Spinal cord (tissue), 10 donors: ENCODE results near the gene CXorf49B. TPM values are rescaled to one million over a fixed set of nuclear protein-coding genes. Genes with fewer than 3 reads are reported as not detected.
"Not testable (repeated sequence)": the region's sequence is repeated elsewhere in the genome, so short reads cannot be mapped to it uniquely, and the experiment has no call there.

Experiments
- DNase-seq, 6 donors: peaks; one replicate each; pipeline versions ENCODE4 v3.0.0 to v3.0.0-alpha.2; 2013 to 2015; ENCODE audit warnings: low spot score in 6 of 6, low read depth in 4 of 6
- H3K27ac ChIP-seq: one replicate; pipeline ENCODE4 v1.5.1; 2013; ENCODE audit warnings: low read depth, low read length, control low read depth
- H3K27me3 ChIP-seq: one replicate; pipeline ENCODE4 v1.6.1; 2013; ENCODE audit warnings: low read length; ENCODE audit not compliant: control insufficient read depth, insufficient read depth
- H3K36me3 ChIP-seq: one replicate; pipeline ENCODE4 v1.6.1; 2013; ENCODE audit warnings: low read length; ENCODE audit not compliant: control insufficient read depth, insufficient read depth
- H3K4me1 ChIP-seq: one replicate; pipeline ENCODE4 v1.6.1; 2013; ENCODE audit warnings: low read length; ENCODE audit not compliant: control insufficient read depth, insufficient read depth
- H3K4me3 ChIP-seq: one replicate; pipeline ENCODE4 v1.5.1; 2013; ENCODE audit warnings: low read depth, low read length, control low read depth
- H3K9me3 ChIP-seq: one replicate; pipeline ENCODE4 v1.6.1; 2013; ENCODE audit warnings: low read length; ENCODE audit not compliant: control insufficient read depth, insufficient read depth
- WGBS: methylation state at CpG from one replicate; pipeline ENCODE4 v1.1.5; 2013; ENCODE audit warnings: missing lambda C conversion rate; ENCODE audit not compliant: insufficient coverage; 5-methylcytosine and 5-hydroxymethylcytosine counted together
- polyA plus RNA-seq, 2 donors: library from polyadenylated mRNA; unstranded; fragments of 120-200 nt; gene quantifications; one replicate each; pipeline ENCODE4 v1.2.1, GENCODE V29; 2013; ENCODE audit not compliant: insufficient read length in 2 of 2
- total RNA-seq, 2 donors: library from RNA; depleted of rRNA in 1 of 2; stranded (reverse); fragments of 120-200 nt in 1 of 2; fragments of >200 nt in 1 of 2; gene quantifications; one replicate each; pipeline versions ENCODE4 v1.2.3 to v1.2.4, GENCODE V29; 2013 to 2014
- donor health status: healthy.

Gene CXorf49B
- total and polyA plus RNA-seq, 4 donors, result 0.88 TPM; not detected in 3

DNA sequence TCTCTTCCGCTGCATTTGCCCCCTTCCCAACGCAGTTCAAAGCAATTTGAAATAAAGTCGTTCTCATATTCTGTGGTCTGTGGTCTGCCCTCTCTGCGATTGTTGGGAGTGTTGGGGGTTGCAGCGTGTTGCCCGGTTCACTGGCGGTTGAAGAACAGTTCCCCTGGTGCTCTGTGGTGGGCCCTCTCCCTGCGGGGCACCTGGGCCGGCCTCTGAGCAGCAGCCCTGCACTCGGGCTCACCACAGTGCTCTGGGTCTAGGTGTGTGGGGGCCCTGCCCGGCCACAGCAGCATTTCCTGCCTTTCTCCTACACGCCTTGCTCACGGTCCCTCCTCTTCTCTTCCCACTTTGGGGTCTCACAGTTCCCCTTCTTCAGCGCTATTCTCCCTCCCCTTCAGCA is 4.0 kb downstream of the CXorf49B start:
- not testable (repeated sequence) for H3K36me3 ChIP-seq, H3K27me3 ChIP-seq, H3K27ac ChIP-seq, DNase-seq, H3K4me3 ChIP-seq, H3K4me1 ChIP-seq, H3K9me3 ChIP-seq
- WGBS, result no CpG with 5 or more reads among the region's 14 CpGs

DNA sequence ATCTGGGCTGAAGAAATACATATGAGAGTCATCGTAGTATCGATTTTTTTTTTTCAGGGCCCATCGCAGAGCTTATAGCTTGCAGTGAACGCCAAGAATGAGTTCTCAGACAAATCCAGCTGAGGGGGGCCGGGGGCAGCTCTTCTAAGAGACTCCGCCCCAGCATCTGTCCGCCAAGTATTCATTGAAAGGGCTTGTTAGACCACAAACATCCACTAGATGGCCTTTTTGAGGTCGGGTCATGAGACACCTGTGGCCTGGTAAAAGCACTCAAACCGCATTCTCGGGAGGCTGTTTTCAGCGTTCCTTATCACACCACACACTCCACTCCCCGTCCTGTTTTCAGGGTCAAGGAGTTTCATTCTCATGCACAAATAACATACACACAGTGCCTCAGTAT is 15.2 kb downstream of the CXorf49B start:
- not testable (repeated sequence) for H3K27me3 ChIP-seq, H3K36me3 ChIP-seq, H3K9me3 ChIP-seq, H3K4me3 ChIP-seq, H3K27ac ChIP-seq, DNase-seq, H3K4me1 ChIP-seq
- WGBS, result no CpG with 5 or more reads among the region's 12 CpGs

DNA sequence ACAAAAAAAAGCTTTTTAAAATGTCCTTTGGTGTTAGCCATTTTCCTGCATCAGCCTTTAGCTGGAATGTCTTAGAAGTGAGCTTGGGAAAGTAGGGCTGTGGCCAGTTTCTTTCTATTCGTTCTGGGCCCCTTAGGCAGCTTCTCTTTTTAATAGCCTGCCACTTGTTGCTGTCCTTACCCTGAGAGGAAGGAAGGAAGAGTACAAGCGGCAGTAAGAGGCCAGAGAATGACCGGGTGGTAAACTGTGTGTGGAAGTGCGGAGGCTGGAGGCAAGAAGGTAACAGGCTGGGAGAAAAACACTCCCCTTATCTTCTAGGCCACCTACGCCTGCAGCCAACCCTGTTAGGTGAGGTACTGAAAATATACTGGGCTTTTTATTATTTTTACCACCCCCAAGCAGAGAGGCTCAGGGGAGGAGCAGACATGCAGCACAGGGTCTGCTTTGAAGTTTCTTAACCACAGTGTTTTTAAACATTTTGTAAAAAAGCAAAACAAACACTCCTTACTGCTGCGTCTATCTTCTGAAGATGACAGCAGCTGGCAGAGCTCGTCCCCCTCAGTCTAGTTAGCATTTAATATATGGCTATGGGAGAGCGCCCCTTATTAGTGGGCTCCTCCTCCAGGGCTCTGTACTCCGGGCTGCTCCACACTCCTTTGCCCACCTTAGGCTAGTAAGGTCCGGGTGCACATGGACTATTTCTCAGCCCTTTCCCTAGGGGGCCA is 19.2 kb downstream of the CXorf49B start:
- not testable (repeated sequence) for H3K27me3 ChIP-seq, H3K9me3 ChIP-seq, H3K4me3 ChIP-seq, DNase-seq, H3K27ac ChIP-seq, H3K4me1 ChIP-seq, H3K36me3 ChIP-seq
- no CpG with 5 or more reads among the region's 10 CpGs for WGBS

DNA sequence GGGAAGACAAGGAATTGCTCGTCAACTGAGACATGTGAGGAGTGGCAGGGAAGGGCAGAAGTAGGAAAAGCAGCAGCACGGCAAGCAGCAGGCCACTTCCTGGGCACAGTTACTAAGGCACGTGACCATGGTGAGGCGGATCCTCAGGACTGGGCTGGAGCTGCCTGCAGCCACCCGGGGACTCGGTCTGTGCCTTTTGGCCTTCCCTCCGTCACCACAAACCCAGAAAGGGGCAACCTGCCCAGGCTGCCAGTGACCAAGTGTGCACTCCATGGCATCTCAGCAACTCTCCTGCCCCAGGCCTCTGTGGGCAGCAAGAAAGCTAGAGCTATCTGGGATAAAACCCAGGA is 19.8 kb downstream of the CXorf49B start:
- H3K27ac ChIP-seq, H3K9me3 ChIP-seq, H3K27me3 ChIP-seq, H3K4me1 ChIP-seq, DNase-seq, H3K4me3 ChIP-seq, H3K36me3 ChIP-seq: not testable (repeated sequence)
- no CpG with 5 or more reads among the region's 7 CpGs for WGBS

DNA sequence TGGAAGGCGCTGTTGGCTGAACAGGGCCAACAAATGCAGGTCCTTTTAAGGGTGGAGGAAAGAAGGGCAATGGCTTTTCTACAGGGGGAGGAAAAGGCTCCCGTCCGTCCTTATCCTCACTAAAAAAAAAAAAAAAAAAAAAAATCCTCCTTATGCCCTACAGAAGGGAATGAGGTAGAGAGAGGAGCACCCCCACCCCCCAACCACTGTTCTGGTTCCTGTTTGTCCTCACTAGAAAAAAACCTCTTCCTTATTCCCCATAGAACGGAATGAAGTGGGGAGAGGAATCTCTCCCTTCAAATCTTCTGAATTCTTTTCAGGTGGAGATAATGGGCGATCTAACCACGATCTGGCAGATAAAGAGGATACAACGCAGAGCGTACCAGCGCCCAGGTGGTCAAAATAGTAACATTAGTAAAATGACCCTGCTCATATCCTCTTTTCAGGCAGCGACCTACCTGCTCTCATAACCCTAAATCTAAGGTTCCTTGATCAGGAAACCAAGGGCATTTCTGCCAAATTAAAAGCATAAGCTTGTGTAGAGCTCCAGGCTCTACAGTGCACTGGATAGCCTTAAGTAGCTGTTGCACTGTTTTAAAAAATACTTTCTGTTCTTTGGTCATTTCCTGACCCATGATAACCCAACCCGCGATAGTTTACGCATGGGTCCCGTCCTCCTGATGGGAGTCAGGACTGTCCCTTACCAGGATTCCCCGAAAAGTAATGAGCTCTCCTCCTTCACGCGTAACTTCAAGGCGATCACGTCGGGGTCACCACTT is 20.6 kb downstream of the CXorf49B start:
- not testable (repeated sequence) for H3K9me3 ChIP-seq, H3K27ac ChIP-seq, H3K4me3 ChIP-seq, H3K4me1 ChIP-seq, H3K27me3 ChIP-seq, DNase-seq, H3K36me3 ChIP-seq
- no CpG with 5 or more reads among the region's 20 CpGs for WGBS

DNA sequence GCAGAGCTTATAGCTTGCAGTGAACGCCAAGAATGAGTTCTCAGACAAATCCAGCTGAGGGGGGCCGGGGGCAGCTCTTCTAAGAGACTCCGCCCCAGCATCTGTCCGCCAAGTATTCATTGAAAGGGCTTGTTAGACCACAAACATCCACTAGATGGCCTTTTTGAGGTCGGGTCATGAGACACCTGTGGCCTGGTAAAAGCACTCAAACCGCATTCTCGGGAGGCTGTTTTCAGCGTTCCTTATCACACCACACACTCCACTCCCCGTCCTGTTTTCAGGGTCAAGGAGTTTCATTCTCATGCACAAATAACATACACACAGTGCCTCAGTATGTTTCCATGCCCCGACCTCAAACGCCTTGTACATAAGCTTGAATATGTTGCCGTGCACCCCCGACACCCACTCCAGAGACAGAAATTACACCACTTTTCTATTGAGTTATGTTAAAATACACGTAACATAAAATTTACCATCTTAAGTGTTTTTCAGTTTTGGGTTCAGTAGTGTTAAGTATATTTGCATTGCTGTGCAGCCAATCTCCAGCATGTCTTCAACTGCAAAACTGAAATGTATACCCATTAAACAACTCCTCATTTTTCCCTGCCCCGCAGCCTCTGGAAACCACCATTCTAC is 21.3 kb downstream of the CXorf49B start:
- H3K27ac ChIP-seq, H3K4me1 ChIP-seq, H3K27me3 ChIP-seq, H3K36me3 ChIP-seq, DNase-seq, H3K9me3 ChIP-seq, H3K4me3 ChIP-seq: not testable (repeated sequence)
- WGBS, result no CpG with 5 or more reads among the region's 15 CpGs

DNA sequence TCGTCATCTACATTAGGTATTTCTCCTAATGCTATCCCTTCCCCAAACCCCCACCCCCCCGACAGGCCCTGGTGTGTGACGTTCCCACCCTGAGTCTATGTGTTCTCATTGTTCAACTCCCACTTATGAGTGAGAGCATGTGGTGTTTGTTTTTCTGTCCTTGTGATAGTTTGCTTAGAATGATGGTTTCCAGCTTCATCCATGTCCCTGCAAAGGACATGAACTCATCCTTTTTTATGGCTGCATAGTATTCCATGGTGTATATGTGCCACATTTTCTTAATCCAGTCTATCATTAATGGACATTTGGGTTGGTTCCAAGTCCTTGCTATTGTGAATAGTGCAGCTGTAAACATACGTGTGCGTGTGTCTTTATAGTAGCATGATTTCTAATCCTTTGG is 43.3 kb downstream of the CXorf49B start:
- H3K27me3 ChIP-seq, H3K4me3 ChIP-seq, H3K4me1 ChIP-seq, DNase-seq, H3K9me3 ChIP-seq, H3K27ac ChIP-seq, H3K36me3 ChIP-seq: not testable (repeated sequence)
- no CpG with 5 or more reads among the region's 5 CpGs for WGBS

DNA sequence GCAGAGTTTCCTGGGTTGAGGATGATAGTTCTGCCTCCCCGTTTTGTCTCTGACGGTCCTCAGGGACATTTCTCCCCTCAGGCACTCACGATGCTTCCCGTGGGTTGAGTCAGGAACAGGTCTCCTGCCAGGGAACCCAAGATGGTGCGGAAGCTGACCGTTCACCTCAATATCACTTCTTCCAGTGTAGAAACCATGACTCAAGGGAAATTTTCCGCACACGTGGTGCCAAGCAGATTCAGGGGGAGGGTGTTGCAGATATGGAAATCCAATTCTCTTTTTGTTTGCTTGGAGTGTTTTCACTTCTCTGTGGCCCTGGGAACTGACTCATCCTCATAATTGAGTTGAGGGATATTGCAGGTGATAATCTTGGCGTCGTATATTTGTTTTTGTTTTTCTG is 46.7 kb downstream of the CXorf49B start:
- no peaks in the 10 kb centered on the region for H3K27me3 ChIP-seq
- WGBS, result 44% methylated on average over 3 of the region's 10 CpGs
- DNase-seq, result no peak
- H3K4me3 ChIP-seq, result no peak overlapping the region
- no peaks in the 10 kb centered on the region for H3K36me3 ChIP-seq
- H3K9me3 ChIP-seq, result no peaks in the 10 kb centered on the region
- H3K27ac ChIP-seq, result no peak overlapping the region
- no peaks in the 10 kb centered on the region for H3K4me1 ChIP-seq

DNA sequence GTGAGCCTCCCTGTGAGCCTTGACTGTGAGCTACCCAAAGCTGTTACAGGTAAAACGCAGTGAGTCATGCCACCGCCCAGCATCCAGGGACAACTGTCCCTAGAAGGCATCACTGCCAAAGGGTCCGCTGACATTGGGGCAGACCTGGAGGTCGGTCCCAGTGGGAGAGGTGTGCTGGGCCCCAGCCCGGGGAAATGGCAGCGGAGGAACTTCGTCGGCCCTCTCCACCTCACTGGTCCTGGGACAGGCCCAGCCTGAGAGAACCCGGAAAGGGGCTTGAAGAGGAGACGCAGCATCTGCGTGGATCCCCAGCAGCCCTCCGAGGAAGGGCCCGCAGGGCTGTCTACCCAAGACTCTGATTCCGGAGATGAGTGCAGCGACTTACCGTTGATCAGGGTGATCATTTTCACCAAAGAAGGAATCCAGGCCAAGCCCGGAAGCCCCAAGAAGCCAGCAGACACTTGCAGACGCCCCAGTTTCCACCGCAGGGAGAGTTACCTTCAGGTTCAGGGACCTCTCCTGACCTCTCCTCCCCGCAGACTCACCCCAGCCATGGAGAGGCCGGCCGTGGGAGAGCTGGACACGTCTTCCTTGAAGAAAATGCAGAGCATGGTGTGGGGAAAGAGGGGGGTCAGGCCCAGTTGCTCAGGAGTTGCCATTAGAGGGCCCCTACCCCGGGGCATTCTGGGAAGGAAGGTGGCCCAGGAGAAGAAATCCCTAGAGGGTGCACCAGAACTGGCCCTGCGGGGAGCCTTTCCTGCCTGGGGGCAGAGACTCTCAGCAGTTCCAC is 51.2 kb downstream of the CXorf49B start:
- DNase-seq, result no peak
- Histone ChIP-seq H3K4me3 (no peak overlapping the region), H3K9me3 (no peaks in the 10 kb centered on the region), H3K27ac (no peak overlapping the region), H3K36me3 (no peaks in the 10 kb centered on the region), H3K27me3 (no peaks in the 10 kb centered on the region), H3K4me1 (no peaks in the 10 kb centered on the region)
- WGBS, result 84% methylated on average over 19 of the region's 25 CpGs
